B cell (primary cell): ENCODE results near the gene BET1. TPM values are rescaled to one million over a fixed set of nuclear protein-coding genes. Genes with fewer than 3 reads are reported as not detected.

Experiments used
- ATAC-seq: fragments of 200-7000 bp; cut with Tn5 transposase; one replicate; pipeline ENCODE4 v1.10.0; 2021; ENCODE audit warnings: low read depth, mild to moderate bottlenecking, moderate number of reproducible peaks, moderate library complexity
- CTCF ChIA-PET: fragments of 350-600 bp; sonication (Branson Sonifier 250); formaldehyde crosslinking; loops from one replicate; lab custom pipeline; 2021; ENCODE audit warnings: antibody characterized with exemption, inconsistent platforms; lab: Charles Lee
- POLR2A ChIA-PET: fragments of 350-600 bp; sonication (Branson Sonifier 250); formaldehyde crosslinking; loops from one replicate; lab custom pipeline; 2021; ENCODE audit warnings: antibody characterized with exemption; lab: Charles Lee
- DNase-seq: peaks from one replicate; pipeline ENCODE4 v3.0.0; 2013
- H2AFZ ChIP-seq: 2 replicates; pipeline ENCODE4 v1.6.1; 2012; ENCODE audit warnings: mild to moderate bottlenecking, low read depth, low read length; ENCODE audit not compliant: insufficient read depth, poor library complexity, severe bottlenecking
- H3K27ac ChIP-seq, 2 donors: 1 replicate in 1 of 2; 2 replicates in 1 of 2; pipeline ENCODE4 v1.5.1; 2012 to 2013; ENCODE audit warnings: low read length in 2 of 2, mild to moderate bottlenecking in 2 of 2, moderate library complexity in 1 of 2
- H3K27me3 ChIP-seq, 4 experiments: fragments of 200-600 bp in 1 of 4; sonication (generic) in 1 of 4; replicated peaks in 1 of 4; 1 replicate in 2 of 4; 2 replicates in 2 of 4; pipeline versions ENCODE4 v1.6.1 to v1.7.0; 2013 to 2016; ENCODE audit warnings: low read length in 3 of 4, mild to moderate bottlenecking in 2 of 4, mixed read lengths in 1 of 4, moderate library complexity in 1 of 4; ENCODE audit not compliant: insufficient read depth in 4 of 4, control insufficient read depth in 3 of 4; ENCODE audit errors: control extremely low read depth in 1 of 4
- H3K36me3 ChIP-seq, 2 experiments: replicated peaks in 1 of 2; 1 replicate in 1 of 2; 2 replicates in 1 of 2; pipeline versions ENCODE4 v1.6.1 to v1.7.1; 2013; ENCODE audit warnings: low read length in 1 of 2; ENCODE audit not compliant: insufficient read depth in 2 of 2, control insufficient read depth in 1 of 2; ENCODE audit errors: control extremely low read depth in 1 of 2, extremely low read depth in 1 of 2
- H3K4me1 ChIP-seq, 2 donors: fragments of 200-600 bp in 1 of 2; sonication (generic) in 1 of 2; 1 replicate in 1 of 2; 2 replicates in 1 of 2; pipeline versions ENCODE4 v1.5.1 to v1.6.1; 2013 to 2017; ENCODE audit warnings: low read length in 2 of 2; ENCODE audit not compliant: control insufficient read depth in 2 of 2, insufficient read depth in 2 of 2
- H3K4me2 ChIP-seq: replicated peaks from 2 replicates; pipeline ENCODE3; 2012; ENCODE audit warnings: mild to moderate bottlenecking, low read depth, low read length; ENCODE audit not compliant: poor library complexity, severe bottlenecking
- H3K4me3 ChIP-seq, 5 experiments: fragments of 200-600 bp in 1 of 5; sonication (generic) in 1 of 5; 1 replicate in 3 of 5; 2 replicates in 2 of 5; pipeline versions ENCODE4 v1.5.1 to v1.7.0; 2011 to 2016; ENCODE audit warnings: low read length in 4 of 5, mild to moderate bottlenecking in 4 of 5, low read depth in 2 of 5, control low read depth in 1 of 5, moderate library complexity in 1 of 5; ENCODE audit not compliant: insufficient read depth in 1 of 5; ENCODE audit errors: control extremely low read depth in 1 of 5, extremely low read depth in 1 of 5
- H3K79me2 ChIP-seq: fragments of 200-600 bp; sonication (generic); one replicate; pipeline ENCODE4 v1.6.0; 2016; ENCODE audit warnings: low read length; ENCODE audit not compliant: control insufficient read depth, insufficient read depth
- H3K9ac ChIP-seq: fragments of 200-600 bp; sonication (generic); 2 replicates; pipeline ENCODE4 v1.6.1; 2017; ENCODE audit warnings: mild to moderate bottlenecking, low read length, moderate library complexity
- H3K9me3 ChIP-seq, 3 donors: one replicate each; pipeline versions ENCODE4 v1.6.1 to v1.7.1; 2013; ENCODE audit warnings: low read length in 2 of 3; ENCODE audit not compliant: control insufficient read depth in 2 of 3, insufficient read depth in 1 of 3; ENCODE audit errors: control extremely low read depth in 1 of 3
- H4K20me1 ChIP-seq: 2 replicates; pipeline ENCODE4 v1.6.0; 2012; ENCODE audit warnings: mild to moderate bottlenecking, low read length; ENCODE audit not compliant: insufficient read depth, control insufficient read depth, poor library complexity, severe bottlenecking
- H3K27ac Mint-ChIP-seq: one replicate; pipeline ENCODE4 v1.8.0; 2021; ENCODE audit warnings: mixed read lengths
- H3K27me3 Mint-ChIP-seq: one replicate; pipeline ENCODE4 v1.8.0; 2021; ENCODE audit warnings: mixed read lengths
- H3K4me1 Mint-ChIP-seq: one replicate; pipeline ENCODE4 v1.8.0; 2021; ENCODE audit warnings: mixed read lengths
- H3K4me3 Mint-ChIP-seq: one replicate; pipeline ENCODE4 v1.8.0; 2021; ENCODE audit warnings: mixed read lengths
- H3K9me3 Mint-ChIP-seq: one replicate; pipeline ENCODE4 v1.8.0; 2022; ENCODE audit warnings: mixed read lengths; ENCODE audit not compliant: insufficient read depth
- CTCF ChIP-seq: fragments of 200-600 bp; IDR thresholded peaks from one replicate; pipeline ENCODE4 v1.8.0; 2022; ENCODE audit warnings: antibody characterized with exemption, mild to moderate bottlenecking
- EZH2 ChIP-seq: IDR thresholded peaks from 2 replicates; pipeline ENCODE4 v1.6.1; 2012; ENCODE audit warnings: borderline replicate concordance, low read depth, mild to moderate bottlenecking, moderate library complexity, low read length; ENCODE audit not compliant: insufficient read depth, poor library complexity, severe bottlenecking
- WGBS: methylation state at CpG from one replicate; pipeline ENCODE4 v1.1.5; 2013; ENCODE audit warnings: missing lambda C conversion rate; ENCODE audit not compliant: insufficient coverage; 5-methylcytosine and 5-hydroxymethylcytosine counted together
- intact Hi-C: fragments of 100-400 bp; cut with micrococcal nuclease; formaldehyde crosslinking; loops from one replicate; pipeline ENCODE4 v1.10.0; 2022
- polyA plus RNA-seq: library from polyadenylated mRNA; depleted of rRNA; stranded (reverse); fragments of >200 nt; gene quantifications from 2 replicates; pipeline ENCODE4 v1.2.3, GENCODE V29; 2012
- total RNA-seq, 2 donors: library from RNA; stranded (reverse); fragments of 120-200 nt in 1 of 2; gene quantifications; 1 replicate in 1 of 2; 2 replicates in 1 of 2; pipeline versions ENCODE4 v1.2.3 to v1.2.4, GENCODE V29; 2013 to 2022

BET1 gene
- total and polyA plus RNA-seq, 2 donors (not counting 1 experiment from before 2014, with no cell fraction given) = 16.0 to 36.1 TPM

GRCh38 chr7:94011714-94012353 lies 7.7 kb upstream of the BET1 start:
- TF ChIP-seq EZH2 (no peak), CTCF (no peak)
- Histone ChIP-seq H3K27ac (no peak overlapping the region), H3K36me3 (no peaks in the 10 kb centered on the region), H2AFZ (no peak overlapping the region), H3K4me1 (no peaks in the 10 kb centered on the region), H3K9me3 (peaks cover 0 to 8% (median 0%) of the 10 kb centered on the region in 3 donors), H4K20me1 (no peaks in the 10 kb centered on the region), H3K4me2 (no peak overlapping the region), H3K4me3 (no peak overlapping the region), H3K9ac (no peak overlapping the region), H3K79me2 (no peaks in the 10 kb centered on the region), H3K27me3 (no peaks in the 10 kb centered on the region)
- Mint-ChIP-seq H3K27ac (no peak overlapping the region), H3K27me3 (no peaks in the 10 kb centered on the region), H3K9me3 (no peaks in the 10 kb centered on the region), H3K4me3 (no peak overlapping the region), H3K4me1 (no peaks in the 10 kb centered on the region)
- no peak for DNase-seq
- WGBS = 97% methylated on average over 35 of the region's 35 CpGs
- ChIA-PET POLR2A (no interaction called here), CTCF (interaction anchor here (0.7 kb wide), 1 partner anchor 13 kb away, joined by 3 read pairs; no protein-coding TSS in a partner anchor)
- ATAC-seq = no peak
- intact Hi-C loops = no loop called here

GRCh38 chr7:94008537-94008936 lies 4.4 kb upstream of the BET1 start:
- H3K27me3 Mint-ChIP-seq = no peaks in the 10 kb centered on the region
- intact Hi-C loops = loop anchor here (1.0 kb wide), 1 partner anchor 14 kb away; no protein-coding TSS in a partner anchor
- Histone ChIP-seq H3K4me3 (no peak overlapping the region), H3K36me3 (no peaks in the 10 kb centered on the region), H4K20me1 (no peaks in the 10 kb centered on the region), H3K9ac (no peak overlapping the region), H3K9me3 (peaks cover 0 to 8% (median 0%) of the 10 kb centered on the region in 3 donors), H3K27me3 (peaks cover 0 to 5% (median 0%) of the 10 kb centered on the region in 4 experiments), H3K4me2 (no peak overlapping the region), H2AFZ (no peak overlapping the region), H3K79me2 (peaks cover 8% of the 10 kb centered on the region), H3K4me1 (peaks cover 7% of the 10 kb centered on the region in 2 donors), H3K27ac (no peak overlapping the region)
- ChIA-PET POLR2A (no interaction called here), CTCF (interaction anchor here (0.6 kb wide), 1 partner anchor 15 kb away, joined by 3 read pairs; no protein-coding TSS in a partner anchor)
- no peak for TF ChIP-seq CTCF
- no peak for TF ChIP-seq EZH2
- H3K9me3 Mint-ChIP-seq = no peaks in the 10 kb centered on the region
- WGBS = no CpG with 5 or more reads among the region's 2 CpGs
- H3K4me3 Mint-ChIP-seq = no peak overlapping the region
- H3K27ac Mint-ChIP-seq = no peak overlapping the region
- ATAC-seq (no peak), DNase-seq (no peak)
- H3K4me1 Mint-ChIP-seq = peaks cover 15% of the 10 kb centered on the region
